HG03135 (cell line): ENCODE results near the gene GCAT.
"Not testable (repeated sequence)": the region's sequence is repeated elsewhere in the genome, so short reads cannot be mapped to it uniquely, and the experiment has no call there.

Experiments used
- ATAC-seq: cut with Tn5 transposase; IDR thresholded peaks from one replicate; pipeline ENCODE4 v1.9.1; 2021; ENCODE audit warnings: mild to moderate bottlenecking, moderate library complexity; ENCODE audit not compliant: unreplicated experiment

GCAT gene

GRCh38 chr22:37781434-37782059, 26.2 kb upstream of the GCAT start:
- no peak for ATAC-seq

- no peak for ATAC-seq
Observed at GRCh38 chr22:37782340-37783168, 25.2 kb upstream of the GCAT start.

- ATAC-seq, result no peak
Observed at GRCh38 chr22:37784829-37785495, 22.8 kb upstream of the GCAT start.

- no peak for ATAC-seq
Observed at GRCh38 chr22:37790234-37790633, 17.5 kb upstream of the GCAT start.

- ATAC-seq, result no peak
Observed at GRCh38 chr22:37792494-37792893, 15.2 kb upstream of the GCAT start.

- no peak for ATAC-seq
Observed at GRCh38 chr22:37794376-37794775, 13.4 kb upstream of the GCAT start.

- no peak for ATAC-seq
Observed at GRCh38 chr22:37796079-37796478, 11.7 kb upstream of the GCAT start.

GRCh38 chr22:37797259-37797658, 10.5 kb upstream of the GCAT start:
- not testable (repeated sequence) for ATAC-seq

- no peak for ATAC-seq
Observed at GRCh38 chr22:37797874-37798500, 9.7 kb upstream of the GCAT start.

- not testable (repeated sequence) for ATAC-seq
Observed at GRCh38 chr22:37799979-37800378, 7.8 kb upstream of the GCAT start.

- no peak for ATAC-seq
Observed at GRCh38 chr22:37801946-37802309, 5.8 kb upstream of the GCAT start.

GRCh38 chr22:37802310-37803194, 5.2 kb upstream of the GCAT start:
- no peak for ATAC-seq

GRCh38 chr22:37803195-37803638, 4.5 kb upstream of the GCAT start:
- ATAC-seq, result no peak

- ATAC-seq, result no peak
Observed at GRCh38 chr22:37803639-37804351, 3.9 kb upstream of the GCAT start.

GRCh38 chr22:37804352-37804880, 3.3 kb upstream of the GCAT start:
- ATAC-seq, result no peak

GRCh38 chr22:37804881-37805809, 2.6 kb upstream of the GCAT start:
- no peak for ATAC-seq

- ATAC-seq, result no peak
Observed at GRCh38 chr22:37805810-37806277, 1.9 kb upstream of the GCAT start.
